Neuronal stem cell (in vitro differentiated cells): ENCODE measurements around the gene MAGI1.

Experiments
- DNase-seq: peaks from one replicate; pipeline ENCODE4 v3.0.0-alpha.2; 2013; ENCODE audit warnings: low spot score
- H2AFZ ChIP-seq: one replicate; pipeline ENCODE4 v1.6.1; 2013; ENCODE audit warnings: mild to moderate bottlenecking, low read length, inconsistent platforms
- H2AK5ac ChIP-seq: 2 replicates; pipeline ENCODE4 v1.6.1; 2013; ENCODE audit warnings: low read depth, mild to moderate bottlenecking, inconsistent platforms, low read length, moderate library complexity, mixed read lengths
- H2BK120ac ChIP-seq: 2 replicates; pipeline ENCODE4 v1.6.1; 2013; ENCODE audit warnings: low read depth, mild to moderate bottlenecking, inconsistent platforms, low read length, moderate library complexity, mixed read lengths
- H2BK12ac ChIP-seq: one replicate; pipeline ENCODE4 v1.6.1; 2013; ENCODE audit warnings: low read length, inconsistent platforms
- H2BK15ac ChIP-seq: 2 replicates; pipeline ENCODE4 v1.6.1; 2013; ENCODE audit warnings: mild to moderate bottlenecking, low read length, inconsistent platforms, mixed read lengths
- H2BK5ac ChIP-seq: one replicate; pipeline ENCODE4 v1.6.1; 2013; ENCODE audit warnings: inconsistent platforms, mild to moderate bottlenecking, low read length, moderate library complexity
- H3K14ac ChIP-seq: one replicate; pipeline ENCODE4 v1.6.1; 2013; ENCODE audit warnings: low read length, inconsistent platforms
- H3K18ac ChIP-seq: 2 replicates; pipeline ENCODE4 v1.6.1; 2013; ENCODE audit warnings: low read length, inconsistent platforms
- H3K23ac ChIP-seq: 2 replicates; pipeline ENCODE4 v1.6.1; 2013; ENCODE audit warnings: low read depth, mild to moderate bottlenecking, mixed read lengths, low read length, inconsistent platforms; ENCODE audit not compliant: poor library complexity
- H3K27ac ChIP-seq: replicated peaks from 3 replicates; pipeline ENCODE4 v1.5.1; 2013; ENCODE audit warnings: low read length, inconsistent platforms
- H3K27me3 ChIP-seq, 3 experiments: 2 replicates each; pipeline ENCODE4 v1.6.1; 2013; ENCODE audit warnings: low read length in 3 of 3, mild to moderate bottlenecking in 2 of 3, inconsistent platforms in 1 of 3, low read depth in 1 of 3, mixed read lengths in 1 of 3, moderate library complexity in 1 of 3; ENCODE audit not compliant: control insufficient read depth in 3 of 3, insufficient read depth in 3 of 3
- H3K36me3 ChIP-seq, 2 donors: replicated peaks in 1 of 2; 2 replicates each; pipeline ENCODE4 v1.6.1; 2013; ENCODE audit warnings: low read length in 2 of 2; ENCODE audit not compliant: control insufficient read depth in 2 of 2, insufficient read depth in 2 of 2
- H3K4ac ChIP-seq: 2 replicates; pipeline ENCODE4 v1.6.1; 2013; ENCODE audit warnings: inconsistent platforms, mild to moderate bottlenecking, low read length, moderate library complexity
- H3K4me1 ChIP-seq, 2 donors: 1 replicate in 1 of 2; 2 replicates in 1 of 2; pipeline ENCODE4 v1.6.1; 2013; ENCODE audit warnings: low read length in 2 of 2, low read depth in 1 of 2; ENCODE audit not compliant: control insufficient read depth in 2 of 2, insufficient read depth in 1 of 2
- H3K4me2 ChIP-seq: one replicate; pipeline ENCODE4 v1.6.1; 2013; ENCODE audit warnings: mild to moderate bottlenecking, low read length, inconsistent platforms; ENCODE audit not compliant: insufficient read depth, poor library complexity, severe bottlenecking
- H3K4me3 ChIP-seq, 2 donors: 2 replicates each; pipeline ENCODE4 v1.5.1; 2013; ENCODE audit warnings: low read length in 2 of 2, mild to moderate bottlenecking in 2 of 2, inconsistent platforms in 1 of 2, moderate library complexity in 1 of 2
- H3K79me1 ChIP-seq: one replicate; pipeline ENCODE4 v1.6.1; 2013; ENCODE audit warnings: low read depth, mild to moderate bottlenecking, inconsistent platforms, low read length, moderate library complexity
- H3K9ac ChIP-seq: one replicate; pipeline ENCODE4 v1.6.1; 2013; ENCODE audit warnings: mild to moderate bottlenecking, low read depth, low read length, inconsistent platforms; ENCODE audit not compliant: poor library complexity
- H3K9me3 ChIP-seq, 2 donors: replicated peaks in 1 of 2; 2 replicates each; pipeline versions ENCODE3 to v1.6.1; 2013; ENCODE audit warnings: low read length in 2 of 2, mild to moderate bottlenecking in 2 of 2, inconsistent platforms in 1 of 2, low read depth in 1 of 2, mixed read lengths in 1 of 2, moderate library complexity in 1 of 2; ENCODE audit not compliant: control insufficient read depth in 2 of 2, insufficient read depth in 1 of 2
- H4K8ac ChIP-seq: one replicate; pipeline ENCODE4 v1.6.1; 2013; ENCODE audit warnings: low read depth, mild to moderate bottlenecking, inconsistent platforms, low read length, moderate library complexity
- H4K91ac ChIP-seq: one replicate; pipeline ENCODE4 v1.6.1; 2013; ENCODE audit warnings: low read length, low read depth, mild to moderate bottlenecking, inconsistent platforms; ENCODE audit not compliant: poor library complexity
- WGBS, 2 donors: extraction: QIAGEN DNeasy Blood & Tissue Kit; methylation state at CpG; one replicate each; pipeline ENCODE4 v1.1.7; 2013; ENCODE audit warnings: missing lambda C conversion rate in 2 of 2, mixed read lengths in 1 of 2; ENCODE audit not compliant: insufficient read length in 2 of 2, insufficient replicate concordance in 1 of 2; ENCODE audit errors: extremely low coverage in 2 of 2; 5-methylcytosine and 5-hydroxymethylcytosine counted together

The MAGI1 gene

DNA sequence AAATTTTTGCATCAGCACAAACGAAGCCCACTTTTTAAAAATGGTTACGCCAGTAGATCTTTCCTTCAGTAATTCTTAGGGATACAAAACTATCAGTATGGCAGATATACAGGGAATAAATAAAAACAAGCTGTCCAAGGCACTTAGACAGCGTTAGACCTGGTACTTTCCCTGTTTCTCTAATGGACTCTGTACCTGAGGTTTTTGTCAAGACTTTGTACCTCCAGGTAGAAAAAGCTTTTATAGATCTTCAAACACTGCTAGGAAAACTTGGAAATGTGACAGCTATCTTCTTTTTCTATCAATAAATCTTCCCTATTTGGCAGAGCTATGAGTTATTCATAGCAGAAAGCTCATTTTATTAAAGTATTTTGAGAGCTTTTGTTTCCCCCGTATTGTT, 477.8 kb downstream of the MAGI1 start:
- Histone ChIP-seq H3K9ac (no peak overlapping the region), H2BK5ac (no peak overlapping the region), H3K36me3 (no peaks in the 10 kb centered on the region), H3K14ac (no peak overlapping the region), H3K4me2 (no peak overlapping the region), H3K18ac (no peak overlapping the region), H3K9me3 (peaks cover 0 to 4% of the 10 kb centered on the region in 2 donors), H2AFZ (no peak overlapping the region), H4K8ac (no peak overlapping the region), H3K4ac (no peak overlapping the region), H2BK15ac (no peak overlapping the region), H3K27ac (no peak overlapping the region), H2AK5ac (no peak overlapping the region), H3K23ac (no peak overlapping the region), H2BK120ac (no peak overlapping the region), H3K4me1 (peaks cover 11 to 17% of the 10 kb centered on the region in 2 donors), H4K91ac (no peak overlapping the region), H3K79me1 (no peaks in the 10 kb centered on the region), H2BK12ac (no peak overlapping the region), H3K4me3 (no peak overlapping the region), H3K27me3 (no peaks in the 10 kb centered on the region)
- WGBS, 2 donors, result no CpG with 5 or more reads among the region's 4 CpGs
- DNase-seq, result no peak

DNA sequence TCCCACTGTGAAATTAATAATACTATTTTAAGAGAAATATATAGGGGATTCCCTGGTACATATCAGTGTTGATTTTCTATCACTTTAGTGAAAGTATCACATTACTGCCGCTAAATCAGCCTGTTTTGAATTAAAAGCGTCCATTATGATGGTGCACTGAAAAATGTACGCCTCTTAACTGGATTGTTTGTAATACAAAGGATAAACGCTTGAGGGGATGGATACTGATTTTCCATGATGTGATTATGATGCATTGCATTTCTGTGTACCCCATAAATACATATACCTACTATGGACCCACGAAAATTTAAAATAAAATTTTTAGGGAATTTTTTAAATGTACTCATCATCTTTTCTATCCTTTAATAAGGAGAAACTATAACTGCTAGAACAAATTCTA, 478.6 kb downstream of the MAGI1 start:
- Histone ChIP-seq H2AFZ (no peak overlapping the region), H3K4ac (no peak overlapping the region), H2BK5ac (no peak overlapping the region), H2BK15ac (no peak overlapping the region), H4K8ac (no peak overlapping the region), H3K4me2 (no peak overlapping the region), H3K14ac (no peak overlapping the region), H3K9ac (no peak overlapping the region), H2AK5ac (no peak overlapping the region), H3K36me3 (peaks cover 0 to 2% of the 10 kb centered on the region in 2 donors), H3K23ac (no peak overlapping the region), H3K4me1 (peaks cover 11 to 17% of the 10 kb centered on the region in 2 donors), H2BK12ac (no peak overlapping the region), H4K91ac (no peak overlapping the region), H3K79me1 (no peaks in the 10 kb centered on the region), H3K18ac (no peak overlapping the region), H3K27ac (no peak overlapping the region), H3K9me3 (peaks cover 0 to 7% of the 10 kb centered on the region in 2 donors), H2BK120ac (no peak overlapping the region), H3K27me3 (no peaks in the 10 kb centered on the region), H3K4me3 (no peak overlapping the region)
- no CpG with 5 or more reads among the region's 5 CpGs for WGBS, 2 donors
- no peak for DNase-seq

DNA sequence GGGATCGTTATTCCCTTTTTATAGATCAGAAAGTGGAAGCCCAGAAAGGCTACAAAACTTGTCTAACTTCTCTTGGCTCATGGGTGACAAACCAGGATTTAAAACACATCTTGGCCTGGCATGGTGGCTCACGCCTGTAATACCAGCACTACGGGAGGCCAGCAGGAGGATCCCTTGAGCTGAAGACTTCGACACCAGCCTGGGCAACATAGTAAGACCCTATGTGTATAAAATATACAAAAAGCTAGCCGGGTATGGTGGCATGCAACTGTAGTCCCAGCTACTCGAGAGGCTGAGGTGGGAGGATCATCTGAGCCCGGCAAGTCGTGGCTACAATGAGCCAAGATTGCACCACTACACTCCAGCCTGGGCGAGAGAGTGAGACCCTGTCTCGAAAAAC, 479.1 kb downstream of the MAGI1 start:
- H3K36me3 ChIP-seq, result peaks cover 0 to 2% of the 10 kb centered on the region in 2 donors
- H2BK15ac ChIP-seq, result no peak overlapping the region
- no peak overlapping the region for H2AK5ac ChIP-seq
- H3K14ac ChIP-seq, result no peak overlapping the region
- no peak overlapping the region for H4K91ac ChIP-seq
- no peak overlapping the region for H3K4me3 ChIP-seq
- peaks cover 8 to 15% of the 10 kb centered on the region in 2 donors for H3K4me1 ChIP-seq
- H3K79me1 ChIP-seq, result no peaks in the 10 kb centered on the region
- no peak overlapping the region for H3K4ac ChIP-seq
- no peak overlapping the region for H3K4me2 ChIP-seq
- H3K27me3 ChIP-seq, result no peaks in the 10 kb centered on the region
- no peak overlapping the region for H2BK120ac ChIP-seq
- no peak overlapping the region for H3K18ac ChIP-seq
- no peak overlapping the region for H3K23ac ChIP-seq
- no peak overlapping the region for H2AFZ ChIP-seq
- no peak overlapping the region for H4K8ac ChIP-seq
- no CpG with 5 or more reads among the region's 10 CpGs for WGBS, 2 donors
- H3K9me3 ChIP-seq, result peaks cover 0 to 8% of the 10 kb centered on the region in 2 donors
- H2BK5ac ChIP-seq, result no peak overlapping the region
- no peak overlapping the region for H3K27ac ChIP-seq
- no peak overlapping the region for H2BK12ac ChIP-seq
- no peak overlapping the region for H3K9ac ChIP-seq
- DNase-seq, result no peak

DNA sequence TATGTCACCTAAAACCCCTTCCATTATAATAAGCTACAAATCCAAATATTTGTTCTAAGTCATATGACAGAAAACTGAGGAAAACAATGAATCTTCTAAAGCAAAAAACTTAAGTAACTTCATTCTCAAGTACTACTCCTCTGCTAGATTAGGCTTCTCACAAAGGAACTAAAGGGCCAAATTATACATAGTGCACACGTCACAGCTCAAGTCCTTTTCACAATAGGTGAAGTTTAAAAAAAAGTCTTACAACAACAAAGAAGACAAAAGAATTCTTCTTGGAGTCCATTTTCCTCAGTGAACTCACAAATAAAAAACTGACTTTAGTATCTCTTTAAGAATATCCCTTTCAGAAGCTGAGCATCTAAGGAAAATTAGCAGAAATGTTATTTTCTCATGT, 479.9 kb downstream of the MAGI1 start:
- Histone ChIP-seq H2BK15ac (no peak overlapping the region), H3K23ac (no peak overlapping the region), H3K4ac (no peak overlapping the region), H3K27me3 (no peaks in the 10 kb centered on the region), H4K8ac (no peak overlapping the region), H3K4me3 (no peak overlapping the region), H3K9me3 (peaks cover 0 to 8% of the 10 kb centered on the region in 2 donors), H4K91ac (no peak overlapping the region), H3K4me1 (peaks cover 7 to 12% of the 10 kb centered on the region in 2 donors), H2AK5ac (no peak overlapping the region), H3K9ac (no peak overlapping the region), H3K27ac (no peak overlapping the region), H3K4me2 (no peak overlapping the region), H2BK12ac (no peak overlapping the region), H3K18ac (no peak overlapping the region), H3K79me1 (no peaks in the 10 kb centered on the region), H2AFZ (no peak overlapping the region), H3K36me3 (peaks cover 0 to 2% of the 10 kb centered on the region in 2 donors), H3K14ac (no peak overlapping the region), H2BK5ac (no peak overlapping the region), H2BK120ac (no peak overlapping the region)
- WGBS, 2 donors, result no CpG with 5 or more reads among the region's 1 CpG
- DNase-seq, result no peak
